Activated CD8-positive, alpha-beta memory T cell treated with anti-CD3 and anti-CD28 coated beads for 1 hour (primary cell): ENCODE results near the gene TENT4A.

Source experiments
- DNase-seq, 2 donors: peaks; one replicate each; pipeline ENCODE4 v3.0.0-alpha.2; 2020; ENCODE audit warnings: low read depth in 1 of 2; ENCODE audit errors: extremely low read depth in 1 of 2

The TENT4A gene

GRCh38 chr5:6731465-6732237, 18.4 kb downstream of the TENT4A start:
- no peak for DNase-seq

GRCh38 chr5:6732634-6733410, 19.6 kb downstream of the TENT4A start:
- no peak for DNase-seq

GRCh38 chr5:6733411-6734242, 20.4 kb downstream of the TENT4A start:
- DNase-seq = no peak

- no peak for DNase-seq
Measured at GRCh38 chr5:6734243-6734700, 21.0 kb downstream of the TENT4A start.

- DNase-seq = no peak
Measured at GRCh38 chr5:6734781-6735180, 21.5 kb downstream of the TENT4A start.

- DNase-seq = no peak
Measured at GRCh38 chr5:6736106-6736505, 22.9 kb downstream of the TENT4A start.

- no peak for DNase-seq
Measured at GRCh38 chr5:6736524-6737042, 23.4 kb downstream of the TENT4A start.

- no peak for DNase-seq
Measured at GRCh38 chr5:6737043-6737941, 24.1 kb downstream of the TENT4A start.

GRCh38 chr5:6739603-6740002, 26.4 kb downstream of the TENT4A start:
- no peak for DNase-seq

- no peak for DNase-seq
Measured at GRCh38 chr5:6740586-6741150, 27.4 kb downstream of the TENT4A start.

GRCh38 chr5:6742081-6742758, 29.0 kb downstream of the TENT4A start:
- DNase-seq = no peak

- no peak for DNase-seq
Measured at GRCh38 chr5:6743161-6743560, 29.9 kb downstream of the TENT4A start.

GRCh38 chr5:6744841-6745705, 31.8 kb downstream of the TENT4A start:
- no peak for DNase-seq

- no peak for DNase-seq
Measured at GRCh38 chr5:6745706-6746222, 32.5 kb downstream of the TENT4A start.

- DNase-seq = no peak
Measured at GRCh38 chr5:6746244-6746643, 33.0 kb downstream of the TENT4A start.

- DNase-seq = no peak
Measured at GRCh38 chr5:6747103-6747502, 33.9 kb downstream of the TENT4A start.

GRCh38 chr5:6748142-6748541, 34.9 kb downstream of the TENT4A start:
- DNase-seq = no peak
